ENCODE results near the gene DOC2B.
"Not testable (repeated sequence)": the region's sequence is repeated elsewhere in the genome, so short reads cannot be mapped to it uniquely, and the experiment has no call there.

DOC2B gene

DNA sequence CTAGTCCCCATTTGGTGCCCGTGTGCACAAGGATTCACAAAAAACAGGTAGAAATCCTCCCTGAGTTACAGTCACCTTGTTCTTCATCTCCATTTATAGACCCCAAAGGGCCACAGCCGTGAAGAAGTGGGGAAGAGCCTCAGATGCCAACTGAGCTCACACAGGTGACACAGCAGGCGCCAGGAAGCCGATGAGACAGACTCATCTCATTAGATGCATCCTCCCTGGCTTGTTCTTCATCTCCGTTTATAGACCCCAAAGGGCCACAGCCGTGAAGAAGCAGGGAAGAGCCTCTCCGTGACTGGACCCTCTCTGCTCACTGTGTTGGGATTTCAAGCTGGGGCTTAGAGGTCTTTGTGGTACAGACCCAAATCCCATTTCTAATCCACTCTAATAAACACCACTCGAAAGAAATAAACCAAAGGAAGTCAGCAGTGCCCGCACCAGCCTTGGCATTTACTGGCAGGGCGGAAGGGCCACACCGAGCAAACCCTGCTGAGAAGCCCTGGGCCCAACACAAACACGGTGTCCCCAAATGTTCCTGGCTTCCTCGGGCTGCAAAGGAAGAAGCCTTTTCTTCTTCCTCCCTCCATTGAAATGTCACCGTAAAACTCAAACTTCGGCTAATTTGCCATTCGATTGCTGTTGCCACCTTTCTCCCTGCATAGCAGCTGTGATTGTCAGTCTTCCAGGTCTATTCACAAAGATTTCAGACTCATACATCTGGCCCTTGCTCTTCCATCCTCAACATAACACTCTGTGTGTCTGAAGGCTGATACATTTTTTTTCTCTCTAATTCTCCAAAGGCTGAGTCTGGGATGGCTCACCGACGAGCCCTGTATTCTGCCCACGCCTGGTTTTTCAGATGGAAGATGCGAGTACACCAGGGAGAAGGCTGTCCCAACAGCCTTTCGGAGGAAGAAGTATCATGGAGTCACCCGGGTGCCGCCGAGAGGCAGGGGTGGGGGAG is 44.9 kb upstream of the DOC2B start:
- TF ChIP-seq, protein P1, sequence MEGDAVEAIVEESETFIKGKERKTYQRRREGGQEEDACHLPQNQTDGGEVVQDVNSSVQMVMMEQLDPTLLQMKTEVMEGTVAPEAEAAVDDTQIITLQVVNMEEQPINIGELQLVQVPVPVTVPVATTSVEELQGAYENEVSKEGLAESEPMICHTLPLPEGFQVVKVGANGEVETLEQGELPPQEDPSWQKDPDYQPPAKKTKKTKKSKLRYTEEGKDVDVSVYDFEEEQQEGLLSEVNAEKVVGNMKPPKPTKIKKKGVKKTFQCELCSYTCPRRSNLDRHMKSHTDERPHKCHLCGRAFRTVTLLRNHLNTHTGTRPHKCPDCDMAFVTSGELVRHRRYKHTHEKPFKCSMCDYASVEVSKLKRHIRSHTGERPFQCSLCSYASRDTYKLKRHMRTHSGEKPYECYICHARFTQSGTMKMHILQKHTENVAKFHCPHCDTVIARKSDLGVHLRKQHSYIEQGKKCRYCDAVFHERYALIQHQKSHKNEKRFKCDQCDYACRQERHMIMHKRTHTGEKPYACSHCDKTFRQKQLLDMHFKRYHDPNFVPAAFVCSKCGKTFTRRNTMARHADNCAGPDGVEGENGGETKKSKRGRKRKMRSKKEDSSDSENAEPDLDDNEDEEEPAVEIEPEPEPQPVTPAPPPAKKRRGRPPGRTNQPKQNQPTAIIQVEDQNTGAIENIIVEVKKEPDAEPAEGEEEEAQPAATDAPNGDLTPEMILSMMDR (IDR thresholded peaks at IDR 0.05; ENCODE audit: extremely low read depth, missing control alignments) = no peak
- no peak for DNase-seq (ENCODE audit: low spot score)

DNA sequence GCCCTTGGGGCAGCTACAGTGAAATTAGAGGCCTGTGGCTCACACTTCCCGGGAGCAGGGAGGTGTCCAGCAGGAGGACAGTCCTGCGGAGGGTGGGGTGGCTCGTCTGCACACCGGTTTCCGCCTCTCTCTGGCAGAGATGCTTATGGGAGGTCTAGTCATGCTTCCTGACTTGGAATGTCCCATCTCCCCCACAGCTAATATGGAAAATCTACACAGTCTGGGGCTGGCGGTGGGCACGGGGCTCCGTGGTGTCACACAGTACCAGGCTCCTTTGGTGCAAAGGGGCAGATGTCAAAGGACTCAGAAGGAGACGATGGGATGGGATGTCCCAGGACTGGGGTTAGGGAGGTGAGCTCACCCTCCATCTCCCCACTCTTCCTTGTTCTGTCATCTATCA is 44.1 kb upstream of the DOC2B start:
- TF ChIP-seq, protein P1 (IDR thresholded peaks at IDR 0.05; ENCODE audit: extremely low read depth, missing control alignments) = no peak

DNA sequence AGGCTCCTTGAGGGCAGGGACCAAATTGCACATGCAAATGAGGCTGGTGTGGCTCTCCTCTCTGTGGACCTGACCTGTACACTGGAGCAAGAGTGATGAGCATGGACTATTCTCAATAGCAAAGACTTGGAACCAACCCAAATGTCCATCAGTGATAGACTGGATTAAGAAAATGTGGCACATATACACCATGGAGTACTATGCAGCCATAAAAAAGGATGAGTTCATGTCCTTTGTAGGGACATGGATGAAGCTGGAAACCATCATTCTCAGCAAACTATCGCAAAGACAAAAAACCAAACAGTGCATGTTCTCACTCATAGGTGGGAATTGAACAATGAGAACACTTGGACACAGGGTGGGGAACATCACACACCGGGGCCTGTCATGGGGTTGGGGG is 43.1 kb upstream of the DOC2B start:
- not testable (repeated sequence) for DNase-seq (ENCODE audit: low spot score)

More for the DNA sequence above, 44.1 kb upstream of the DOC2B start:
- DNase-seq (ENCODE audit: low spot score) = no peak

DNA sequence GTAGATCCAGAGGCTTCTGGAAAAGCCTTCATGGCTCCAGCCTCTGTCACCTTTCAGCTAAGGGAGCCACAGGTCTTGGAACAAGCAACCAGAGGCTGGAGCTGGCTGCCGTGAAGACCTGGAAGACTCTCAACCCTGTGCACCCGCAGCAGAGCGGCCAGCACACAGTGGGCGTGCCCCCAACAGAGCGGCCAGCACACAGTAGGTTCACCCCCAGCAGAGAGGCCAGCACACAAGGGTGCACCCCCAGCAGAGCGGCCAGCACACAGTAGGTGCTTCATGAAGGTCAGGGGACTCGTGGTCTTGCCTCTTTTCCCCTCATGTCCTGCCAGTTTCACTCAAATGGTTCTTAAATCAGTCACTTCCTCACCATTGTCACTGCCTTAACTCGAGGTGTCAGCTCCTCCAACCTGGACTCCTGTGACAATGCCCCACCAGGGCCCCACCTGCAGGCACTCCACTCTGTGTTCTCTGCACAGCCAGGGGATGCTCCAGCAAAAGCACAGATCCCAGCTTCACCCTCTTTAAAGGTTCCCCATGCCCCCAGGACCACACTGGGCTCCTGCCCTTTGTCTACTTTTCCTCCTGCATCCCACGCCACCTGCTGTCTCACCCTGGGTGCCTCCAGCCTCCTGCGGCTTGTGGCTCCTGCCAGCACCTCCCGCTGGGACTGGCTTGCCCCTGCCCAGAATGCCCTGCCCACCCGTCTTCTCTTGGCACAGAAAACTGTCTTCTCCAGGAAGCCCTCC is 42.4 kb upstream of the DOC2B start:
- DNase-seq (ENCODE audit: low spot score) = no peak
- TF ChIP-seq, protein P1 (IDR thresholded peaks at IDR 0.05; ENCODE audit: extremely low read depth, missing control alignments) = no peak

DNA sequence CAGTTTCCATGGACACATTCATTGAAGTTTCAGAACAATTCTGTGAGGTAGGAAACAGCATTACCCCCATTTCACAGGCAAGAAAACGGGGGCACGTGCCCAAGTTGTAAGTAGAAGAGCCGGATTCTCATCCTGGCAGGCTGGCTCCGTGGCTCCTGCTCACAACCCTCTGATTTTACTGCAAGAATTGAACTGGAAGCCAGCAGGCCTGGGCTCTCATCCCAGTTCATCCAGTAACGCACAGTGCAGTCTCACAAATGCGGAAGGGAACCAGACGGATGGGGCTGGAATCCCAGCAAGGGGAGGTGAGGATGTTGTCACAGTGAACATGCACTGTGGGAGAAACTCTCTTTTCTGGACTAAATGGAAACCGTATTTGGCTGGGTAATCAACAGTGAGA is 40.7 kb upstream of the DOC2B start:
- DNase-seq (ENCODE audit: low spot score) = no peak
- TF ChIP-seq, protein P1 (IDR thresholded peaks at IDR 0.05; ENCODE audit: extremely low read depth, missing control alignments) = no peak

GRCh38 chr17:219696-220095 is 38.2 kb upstream of the DOC2B start:
- DNase-seq (ENCODE audit: low spot score) = no peak
- TF ChIP-seq, protein P1 (IDR thresholded peaks at IDR 0.05; ENCODE audit: extremely low read depth, missing control alignments) = no peak

- TF ChIP-seq, protein P1 (IDR thresholded peaks at IDR 0.05; ENCODE audit: extremely low read depth, missing control alignments) = no peak
- no peak for DNase-seq (ENCODE audit: low spot score)
Measured at GRCh38 chr17:218432-219110, 37.1 kb upstream of the DOC2B start.

All from GM20000 (cell line).